ENCODE results near the gene S1PR1.

S1PR1 gene

DNA sequence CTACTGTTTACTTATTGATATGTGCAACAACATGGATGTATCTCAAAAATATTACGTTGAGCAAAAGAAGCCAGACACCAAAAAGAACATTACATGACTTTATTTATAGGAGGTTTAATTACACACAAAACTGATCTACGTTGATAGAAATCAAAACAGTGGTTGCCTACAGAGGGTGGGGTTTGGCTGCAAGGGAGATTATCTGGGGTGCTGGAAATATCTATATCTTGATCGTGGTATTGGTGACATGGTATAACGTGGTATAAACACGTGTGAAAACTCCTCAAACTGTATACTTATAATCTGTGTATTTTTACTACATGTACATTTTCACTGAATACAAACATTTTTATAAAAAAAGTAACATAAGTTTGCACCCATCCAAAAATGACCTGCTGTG, 38.9 kb downstream of the S1PR1 start:
- no peak for TF ChIP-seq ZNF274 (IDR thresholded peaks at IDR 0.05; ENCODE audit: low read depth, low read length)

DNA sequence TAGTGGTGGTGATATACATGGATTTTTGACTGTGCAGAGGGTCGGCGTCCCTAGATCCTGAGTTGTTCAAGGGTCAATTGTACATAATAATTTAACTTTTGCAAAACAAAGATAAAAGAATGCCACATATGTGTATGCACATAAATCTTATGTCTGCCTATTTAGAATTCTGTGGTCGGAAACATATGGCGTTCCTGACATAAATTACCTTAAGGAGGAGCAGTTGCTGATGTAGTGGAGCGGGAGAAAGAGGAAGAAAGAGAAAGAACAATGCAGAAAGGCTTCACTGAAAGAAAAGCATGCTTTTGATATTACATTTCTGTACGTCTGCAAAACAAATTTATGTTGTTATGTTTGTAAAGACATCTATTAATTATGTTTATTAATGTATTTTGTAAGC, 40.0 kb downstream of the S1PR1 start:
- TF ChIP-seq ZNF274 (IDR thresholded peaks at IDR 0.05; ENCODE audit: low read depth, low read length) = no peak
- H3K4me3 ChIP-seq (ENCODE audit: low read length) = no peak overlapping the region

More for the DNA sequence above, 38.9 kb downstream of the S1PR1 start:
- H3K4me3 ChIP-seq (ENCODE audit: low read length) = no peak overlapping the region

DNA sequence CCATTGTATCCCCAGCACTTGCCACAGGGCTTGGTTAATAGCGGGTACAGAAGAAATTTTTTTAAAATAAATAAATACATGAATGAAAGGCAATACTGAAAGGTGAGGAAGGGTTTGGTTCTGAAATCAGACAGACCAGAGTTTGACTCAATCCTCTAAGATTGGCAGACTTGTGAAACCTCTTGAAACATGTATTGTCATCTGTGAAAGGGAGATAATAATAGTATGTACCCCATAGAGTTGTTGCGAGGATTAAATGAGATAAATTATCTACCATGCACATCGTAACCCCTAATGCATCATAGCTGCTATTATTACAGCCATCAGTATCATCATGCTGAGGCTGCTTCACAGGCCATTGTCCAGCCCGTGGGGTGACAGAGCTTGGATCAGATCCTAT, 41.4 kb downstream of the S1PR1 start:
- no peak for TF ChIP-seq ZNF274 (IDR thresholded peaks at IDR 0.05; ENCODE audit: low read depth, low read length)
- H3K4me3 ChIP-seq (ENCODE audit: low read length) = no peak overlapping the region

- no peak overlapping the region for H3K4me3 ChIP-seq (ENCODE audit: low read length)
- no peak for TF ChIP-seq ZNF274 (IDR thresholded peaks at IDR 0.05; ENCODE audit: low read depth, low read length)
Measured at GRCh38 chr1:101278845-101279244, 42.0 kb downstream of the S1PR1 start.

DNA sequence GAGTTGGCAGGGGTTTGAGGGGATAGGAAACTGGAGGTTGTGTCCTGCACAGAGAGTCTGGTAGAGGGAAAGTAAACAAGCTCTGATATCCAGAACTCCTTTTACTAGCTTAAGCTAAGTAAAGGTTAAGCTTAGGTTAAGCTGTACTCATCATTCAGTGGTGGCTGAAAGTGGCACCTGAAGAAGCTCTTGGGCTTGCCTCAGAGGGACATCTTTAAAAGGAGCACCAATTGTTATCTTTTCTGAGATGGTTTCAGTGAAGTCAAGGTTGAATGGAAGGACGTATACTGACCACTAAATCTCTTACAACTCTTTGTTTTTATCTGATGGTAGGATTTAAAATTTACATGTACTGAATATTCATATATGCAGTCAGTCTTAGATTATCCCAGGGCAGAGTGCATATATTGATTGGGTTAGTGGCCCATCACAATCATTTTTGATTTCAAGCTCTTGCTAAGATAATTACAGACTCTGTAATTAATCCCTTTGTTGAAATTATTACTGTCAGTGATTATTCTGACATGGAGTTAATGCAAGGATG, 43.3 kb downstream of the S1PR1 start:
- H3K4me3 ChIP-seq (ENCODE audit: low read length) = no peak overlapping the region
- TF ChIP-seq ZNF274 (IDR thresholded peaks at IDR 0.05; ENCODE audit: low read depth, low read length) = no peak

GRCh38 chr1:101280942-101281654, 44.3 kb downstream of the S1PR1 start:
- H3K4me3 ChIP-seq (ENCODE audit: low read length) = no peak overlapping the region
- no peak for TF ChIP-seq ZNF274 (IDR thresholded peaks at IDR 0.05; ENCODE audit: low read depth, low read length)

DNA sequence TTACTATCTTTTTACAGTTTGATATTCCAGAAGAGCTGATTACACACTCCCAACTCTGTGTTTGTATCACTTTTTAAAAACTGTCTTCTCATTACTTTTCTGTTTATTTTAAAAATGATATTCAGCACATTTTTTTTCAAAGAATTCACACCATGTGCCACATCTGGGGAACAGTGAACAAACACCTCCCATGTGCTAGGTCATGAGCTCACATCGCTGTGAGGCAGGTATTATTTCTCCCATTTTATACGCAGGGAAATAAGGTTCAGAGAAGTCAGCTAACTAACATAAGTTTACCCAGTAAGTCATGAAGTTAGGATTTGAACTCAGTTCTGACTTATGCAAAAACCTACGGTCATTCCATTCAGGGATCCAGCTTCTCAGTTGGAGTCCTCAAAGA, 44.9 kb downstream of the S1PR1 start:
- no peak overlapping the region for H3K4me3 ChIP-seq (ENCODE audit: low read length)
- TF ChIP-seq ZNF274 (IDR thresholded peaks at IDR 0.05; ENCODE audit: low read depth, low read length) = no peak

GRCh38 chr1:101282314-101283038, 45.7 kb downstream of the S1PR1 start:
- H3K4me3 ChIP-seq (ENCODE audit: low read length) = no peak overlapping the region
- no peak for TF ChIP-seq ZNF274 (IDR thresholded peaks at IDR 0.05; ENCODE audit: low read depth, low read length)

GRCh38 chr1:101283443-101283842, 46.6 kb downstream of the S1PR1 start:
- no peak overlapping the region for H3K4me3 ChIP-seq (ENCODE audit: low read length)
- TF ChIP-seq ZNF274 (IDR thresholded peaks at IDR 0.05; ENCODE audit: low read depth, low read length) = no peak

DNA sequence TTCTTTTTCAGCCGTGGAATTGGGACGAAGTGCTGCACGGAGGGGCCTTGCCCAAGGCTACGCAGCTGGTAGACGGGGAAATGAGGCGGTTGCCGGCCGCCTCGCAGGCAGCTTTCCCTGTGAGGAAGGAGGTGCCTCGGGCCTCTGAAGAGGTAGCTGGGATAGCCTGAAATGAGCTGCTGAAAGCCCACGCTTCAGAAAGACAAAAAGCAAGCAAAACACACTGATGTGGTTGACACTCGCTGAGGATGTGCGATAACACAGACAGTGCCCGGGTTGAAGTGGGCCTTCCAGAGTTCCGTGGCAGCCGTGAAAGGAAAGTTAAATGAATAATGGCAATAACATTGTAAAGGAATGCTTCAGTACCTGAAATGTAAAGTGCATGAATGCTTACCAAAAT, 47.2 kb downstream of the S1PR1 start:
- TF ChIP-seq ZNF274 (IDR thresholded peaks at IDR 0.05; ENCODE audit: low read depth, low read length) = no peak
- no peak overlapping the region for H3K4me3 ChIP-seq (ENCODE audit: low read length)

DNA sequence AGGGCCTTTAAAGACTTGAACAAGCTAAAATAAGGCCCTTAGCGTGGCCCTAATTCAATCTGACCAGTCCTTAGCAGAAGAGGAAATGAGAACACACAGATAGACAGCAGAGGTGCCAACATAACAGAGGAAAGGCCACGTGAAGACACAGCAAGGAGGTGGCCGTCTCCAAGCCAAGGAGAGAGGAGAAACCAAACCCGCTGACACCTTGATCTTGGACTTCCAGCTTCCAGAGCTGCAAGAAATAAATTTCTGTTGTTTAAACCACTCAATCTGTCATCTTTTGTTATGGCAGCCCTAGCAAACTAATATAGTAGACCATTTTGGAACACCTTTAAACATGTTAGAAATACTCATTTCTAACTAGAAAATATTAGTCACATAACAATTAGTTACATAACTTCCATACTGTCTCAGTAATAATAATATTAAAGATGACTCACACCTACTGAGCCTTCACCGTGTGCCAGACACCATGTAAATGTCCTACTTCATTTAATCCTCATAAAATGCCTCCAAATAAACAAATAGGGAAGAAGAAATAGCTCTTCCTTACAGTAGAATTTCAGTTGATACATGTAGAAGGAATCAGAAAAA, 47.9 kb downstream of the S1PR1 start:
- no peak for TF ChIP-seq ZNF274 (IDR thresholded peaks at IDR 0.05; ENCODE audit: low read depth, low read length)
- no peak overlapping the region for H3K4me3 ChIP-seq (ENCODE audit: low read length)

GRCh38 chr1:101285922-101286570, 49.2 kb downstream of the S1PR1 start:
- H3K4me3 ChIP-seq (ENCODE audit: low read length) = no peak overlapping the region

GRCh38 chr1:101288491-101288944, 51.7 kb downstream of the S1PR1 start:
- no peak overlapping the region for H3K4me3 ChIP-seq (ENCODE audit: low read length)
- TF ChIP-seq ZNF274 (IDR thresholded peaks at IDR 0.05; ENCODE audit: low read depth, low read length) = no peak

More at GRCh38 chr1:101285922-101286570, 49.2 kb downstream of the S1PR1 start:
- TF ChIP-seq ZNF274 (IDR thresholded peaks at IDR 0.05; ENCODE audit: low read depth, low read length) = no peak

Data from GM08714 (cell line).